ENCODE measurements around the gene ABHD17A. TPM values are rescaled to one million over a fixed set of nuclear protein-coding genes. Genes with fewer than 3 reads are reported as not detected.

ABHD17A gene
- total and polyA plus RNA-seq, 2 of the 8 experiments (the other 6 are each of a cell fraction or from before 2014, with no cell fraction given) = 41.2 to 87.4 TPM

GRCh38 chr19:1868971-1869370 lies 16.3 kb downstream of the ABHD17A start (continued):
- TF ChIP-seq, protein P1, sequence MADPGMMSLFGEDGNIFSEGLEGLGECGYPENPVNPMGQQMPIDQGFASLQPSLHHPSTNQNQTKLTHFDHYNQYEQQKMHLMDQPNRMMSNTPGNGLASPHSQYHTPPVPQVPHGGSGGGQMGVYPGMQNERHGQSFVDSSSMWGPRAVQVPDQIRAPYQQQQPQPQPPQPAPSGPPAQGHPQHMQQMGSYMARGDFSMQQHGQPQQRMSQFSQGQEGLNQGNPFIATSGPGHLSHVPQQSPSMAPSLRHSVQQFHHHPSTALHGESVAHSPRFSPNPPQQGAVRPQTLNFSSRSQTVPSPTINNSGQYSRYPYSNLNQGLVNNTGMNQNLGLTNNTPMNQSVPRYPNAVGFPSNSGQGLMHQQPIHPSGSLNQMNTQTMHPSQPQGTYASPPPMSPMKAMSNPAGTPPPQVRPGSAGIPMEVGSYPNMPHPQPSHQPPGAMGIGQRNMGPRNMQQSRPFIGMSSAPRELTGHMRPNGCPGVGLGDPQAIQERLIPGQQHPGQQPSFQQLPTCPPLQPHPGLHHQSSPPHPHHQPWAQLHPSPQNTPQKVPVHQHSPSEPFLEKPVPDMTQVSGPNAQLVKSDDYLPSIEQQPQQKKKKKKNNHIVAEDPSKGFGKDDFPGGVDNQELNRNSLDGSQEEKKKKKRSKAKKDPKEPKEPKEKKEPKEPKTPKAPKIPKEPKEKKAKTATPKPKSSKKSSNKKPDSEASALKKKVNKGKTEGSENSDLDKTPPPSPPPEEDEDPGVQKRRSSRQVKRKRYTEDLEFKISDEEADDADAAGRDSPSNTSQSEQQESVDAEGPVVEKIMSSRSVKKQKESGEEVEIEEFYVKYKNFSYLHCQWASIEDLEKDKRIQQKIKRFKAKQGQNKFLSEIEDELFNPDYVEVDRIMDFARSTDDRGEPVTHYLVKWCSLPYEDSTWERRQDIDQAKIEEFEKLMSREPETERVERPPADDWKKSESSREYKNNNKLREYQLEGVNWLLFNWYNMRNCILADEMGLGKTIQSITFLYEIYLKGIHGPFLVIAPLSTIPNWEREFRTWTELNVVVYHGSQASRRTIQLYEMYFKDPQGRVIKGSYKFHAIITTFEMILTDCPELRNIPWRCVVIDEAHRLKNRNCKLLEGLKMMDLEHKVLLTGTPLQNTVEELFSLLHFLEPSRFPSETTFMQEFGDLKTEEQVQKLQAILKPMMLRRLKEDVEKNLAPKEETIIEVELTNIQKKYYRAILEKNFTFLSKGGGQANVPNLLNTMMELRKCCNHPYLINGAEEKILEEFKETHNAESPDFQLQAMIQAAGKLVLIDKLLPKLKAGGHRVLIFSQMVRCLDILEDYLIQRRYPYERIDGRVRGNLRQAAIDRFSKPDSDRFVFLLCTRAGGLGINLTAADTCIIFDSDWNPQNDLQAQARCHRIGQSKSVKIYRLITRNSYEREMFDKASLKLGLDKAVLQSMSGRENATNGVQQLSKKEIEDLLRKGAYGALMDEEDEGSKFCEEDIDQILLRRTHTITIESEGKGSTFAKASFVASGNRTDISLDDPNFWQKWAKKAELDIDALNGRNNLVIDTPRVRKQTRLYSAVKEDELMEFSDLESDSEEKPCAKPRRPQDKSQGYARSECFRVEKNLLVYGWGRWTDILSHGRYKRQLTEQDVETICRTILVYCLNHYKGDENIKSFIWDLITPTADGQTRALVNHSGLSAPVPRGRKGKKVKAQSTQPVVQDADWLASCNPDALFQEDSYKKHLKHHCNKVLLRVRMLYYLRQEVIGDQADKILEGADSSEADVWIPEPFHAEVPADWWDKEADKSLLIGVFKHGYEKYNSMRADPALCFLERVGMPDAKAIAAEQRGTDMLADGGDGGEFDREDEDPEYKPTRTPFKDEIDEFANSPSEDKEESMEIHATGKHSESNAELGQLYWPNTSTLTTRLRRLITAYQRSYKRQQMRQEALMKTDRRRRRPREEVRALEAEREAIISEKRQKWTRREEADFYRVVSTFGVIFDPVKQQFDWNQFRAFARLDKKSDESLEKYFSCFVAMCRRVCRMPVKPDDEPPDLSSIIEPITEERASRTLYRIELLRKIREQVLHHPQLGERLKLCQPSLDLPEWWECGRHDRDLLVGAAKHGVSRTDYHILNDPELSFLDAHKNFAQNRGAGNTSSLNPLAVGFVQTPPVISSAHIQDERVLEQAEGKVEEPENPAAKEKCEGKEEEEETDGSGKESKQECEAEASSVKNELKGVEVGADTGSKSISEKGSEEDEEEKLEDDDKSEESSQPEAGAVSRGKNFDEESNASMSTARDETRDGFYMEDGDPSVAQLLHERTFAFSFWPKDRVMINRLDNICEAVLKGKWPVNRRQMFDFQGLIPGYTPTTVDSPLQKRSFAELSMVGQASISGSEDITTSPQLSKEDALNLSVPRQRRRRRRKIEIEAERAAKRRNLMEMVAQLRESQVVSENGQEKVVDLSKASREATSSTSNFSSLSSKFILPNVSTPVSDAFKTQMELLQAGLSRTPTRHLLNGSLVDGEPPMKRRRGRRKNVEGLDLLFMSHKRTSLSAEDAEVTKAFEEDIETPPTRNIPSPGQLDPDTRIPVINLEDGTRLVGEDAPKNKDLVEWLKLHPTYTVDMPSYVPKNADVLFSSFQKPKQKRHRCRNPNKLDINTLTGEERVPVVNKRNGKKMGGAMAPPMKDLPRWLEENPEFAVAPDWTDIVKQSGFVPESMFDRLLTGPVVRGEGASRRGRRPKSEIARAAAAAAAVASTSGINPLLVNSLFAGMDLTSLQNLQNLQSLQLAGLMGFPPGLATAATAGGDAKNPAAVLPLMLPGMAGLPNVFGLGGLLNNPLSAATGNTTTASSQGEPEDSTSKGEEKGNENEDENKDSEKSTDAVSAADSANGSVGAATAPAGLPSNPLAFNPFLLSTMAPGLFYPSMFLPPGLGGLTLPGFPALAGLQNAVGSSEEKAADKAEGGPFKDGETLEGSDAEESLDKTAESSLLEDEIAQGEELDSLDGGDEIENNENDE (IDR thresholded peaks at IDR 0.05; ENCODE audit: insufficient replicate concordance, low read length) = no peak
- no peak for TF ChIP-seq SP1 (IDR thresholded peaks at IDR 0.05; ENCODE audit: low read depth, low read length)
- no peak for TF ChIP-seq NRF1 (IDR thresholded peaks at IDR 0.05; ENCODE audit: low read depth, low read length)
- no peak for TF ChIP-seq GABPA (IDR thresholded peaks at IDR 0.05; ENCODE audit: borderline replicate concordance, insufficient read depth, low read length)
- no peak for TF ChIP-seq KDM1A (IDR thresholded peaks at IDR 0.05; ENCODE audit: borderline replicate concordance, low read length)
- TF ChIP-seq POLR2A (IDR thresholded peaks at IDR 0.05; ENCODE audit: control extremely low read depth in 1 of 2, low read depth in 2 of 2, low read length in 2 of 2) = no peak
